Activated T-helper 1 cell treated with Interleukin-2 at 50 U/mL for 16 hours (primary cell): Measurements from ENCODE around the gene KIF13A.
"Not testable (repeated sequence)": the region's sequence is repeated elsewhere in the genome, so short reads cannot be mapped to it uniquely, and the experiment has no call there.

Experiments
- DNase-seq: peaks from one replicate; pipeline ENCODE4 v3.0.0-alpha.2; 2020; ENCODE audit warnings: low read depth

Gene KIF13A

DNA sequence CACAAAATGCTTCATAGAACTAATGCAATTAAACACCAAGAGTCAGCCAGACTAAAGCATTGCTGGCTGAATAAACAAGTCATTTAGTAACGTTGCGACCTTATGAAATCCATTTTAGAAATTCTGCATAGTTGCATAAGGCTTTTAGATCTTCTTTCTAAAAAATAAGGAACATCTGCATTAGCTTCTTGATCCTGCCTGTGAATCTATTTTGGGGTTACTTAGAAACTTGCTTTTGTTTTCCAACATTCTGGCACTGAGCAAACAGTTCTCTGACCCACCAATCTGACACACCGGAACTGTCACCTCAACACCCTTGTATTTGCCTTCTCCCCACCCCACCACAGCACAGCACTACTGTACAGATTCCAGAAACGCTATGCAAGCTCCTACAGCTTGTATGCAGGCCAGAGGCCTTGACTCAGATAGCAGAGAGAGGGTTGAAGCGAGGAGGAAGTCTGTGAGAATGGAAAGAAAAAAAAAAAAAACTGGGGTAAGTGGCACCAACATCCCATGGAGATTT is 55.0 kb downstream of the KIF13A start:
- no peak for DNase-seq

DNA sequence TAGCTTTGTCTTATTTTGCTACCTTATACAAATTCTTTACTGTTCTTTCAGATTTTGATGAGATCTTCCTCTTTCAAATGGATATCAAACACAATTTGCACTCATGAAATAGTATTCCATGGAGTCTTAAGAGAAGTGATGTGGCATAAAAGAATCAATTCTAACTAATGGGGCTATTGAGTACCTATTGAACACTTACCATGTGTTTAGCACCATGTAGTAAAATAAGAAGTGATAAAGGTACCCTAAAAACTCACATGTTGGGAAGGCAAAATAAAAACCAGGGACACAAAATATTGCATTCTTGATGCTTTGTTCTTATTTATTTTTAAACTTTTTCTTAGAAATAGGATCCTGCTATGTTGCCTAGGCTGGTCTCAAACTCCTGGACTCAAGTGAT is 56.2 kb downstream of the KIF13A start:
- DNase-seq = no peak

DNA sequence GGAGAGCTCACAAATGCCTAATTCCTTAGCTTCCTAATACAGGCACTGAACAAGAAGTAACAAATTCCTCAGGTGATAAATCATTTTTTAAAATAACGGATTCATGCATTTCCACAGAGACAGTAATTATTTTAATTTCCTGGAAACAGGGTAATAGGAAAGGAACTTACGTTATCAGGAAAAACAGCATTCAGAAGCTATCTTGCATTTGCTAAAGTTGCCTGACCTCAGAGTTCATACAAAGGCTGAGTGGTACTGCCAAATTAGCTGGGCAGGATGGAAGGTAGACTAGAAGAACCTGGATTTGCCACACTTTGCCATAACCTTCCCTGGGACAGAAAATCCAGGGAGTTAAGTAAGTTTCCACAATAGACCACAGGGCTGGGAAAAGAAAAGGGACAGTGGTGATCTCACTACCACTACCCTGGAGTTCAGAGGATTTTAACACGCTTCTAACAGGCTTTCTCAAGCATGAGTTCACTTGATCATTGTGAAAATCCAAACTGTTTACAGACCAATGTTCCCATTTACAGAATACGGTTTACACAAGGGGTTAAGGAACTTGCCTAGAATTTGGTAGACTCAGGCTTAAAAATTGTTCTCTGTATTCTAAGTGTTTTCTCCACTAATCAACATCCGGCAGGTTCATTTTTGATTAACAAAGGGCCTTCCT is 57.0 kb downstream of the KIF13A start:
- DNase-seq = no peak

DNA sequence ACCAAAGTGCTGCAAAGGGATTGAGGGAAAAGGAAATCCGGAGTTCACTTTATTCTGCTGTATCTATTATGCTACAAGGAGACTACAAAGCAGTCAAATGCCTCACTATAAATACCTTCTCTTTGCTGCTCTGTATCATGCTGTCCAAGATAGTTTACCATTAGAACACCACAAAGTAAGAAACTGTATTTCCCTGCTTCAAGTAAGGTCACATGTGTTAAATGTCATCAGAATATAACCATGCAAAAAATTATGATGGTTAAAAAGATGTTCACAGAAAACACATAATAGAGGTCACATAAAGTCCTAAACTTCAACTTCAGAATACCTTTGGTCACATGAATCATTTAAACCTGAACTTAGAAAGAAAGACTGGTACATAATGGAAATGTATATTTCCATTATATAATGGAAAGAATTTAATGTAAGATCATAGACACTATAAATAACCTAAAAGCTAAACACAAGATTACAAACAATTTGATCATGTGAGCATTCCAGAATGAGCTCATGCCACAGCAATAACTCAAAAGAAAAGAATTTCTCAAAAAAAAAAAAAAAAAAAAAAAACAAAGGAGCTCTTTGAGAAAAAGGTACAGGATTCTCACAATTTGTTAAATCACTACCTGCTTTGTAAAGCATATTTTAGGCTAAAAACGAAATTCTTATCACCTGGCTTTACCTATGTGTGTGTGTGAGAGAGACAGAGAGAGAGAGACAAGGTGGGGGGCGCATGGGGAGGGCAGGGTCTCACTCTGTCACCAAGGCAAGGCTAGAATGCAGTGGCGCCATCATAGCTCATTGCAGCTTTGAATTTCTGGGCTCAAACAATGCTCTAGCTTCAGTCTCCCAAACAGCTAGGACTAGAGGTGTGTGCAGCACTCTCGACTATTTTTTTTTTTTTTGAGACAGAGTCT is 58.7 kb downstream of the KIF13A start:
- no peak for DNase-seq

DNA sequence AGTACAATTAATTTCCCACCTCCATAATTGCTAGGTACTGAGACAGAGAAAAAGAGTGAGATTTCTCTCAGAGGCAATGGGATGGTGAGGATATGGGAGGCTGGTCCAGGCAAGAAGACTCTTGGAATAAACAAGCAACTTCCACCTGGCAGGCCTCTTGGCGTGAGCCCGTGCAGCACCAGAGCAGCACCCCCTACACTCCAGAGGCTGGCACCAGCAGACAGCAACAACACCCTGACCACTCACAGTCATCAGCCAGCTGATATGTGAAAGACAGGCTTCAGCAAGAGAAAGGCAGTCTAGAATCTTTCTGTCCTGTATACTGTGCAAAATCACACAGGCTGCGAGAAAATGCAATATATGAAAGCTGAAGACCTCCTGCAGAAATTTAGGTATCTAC is 59.7 kb downstream of the KIF13A start:
- no peak for DNase-seq

DNA sequence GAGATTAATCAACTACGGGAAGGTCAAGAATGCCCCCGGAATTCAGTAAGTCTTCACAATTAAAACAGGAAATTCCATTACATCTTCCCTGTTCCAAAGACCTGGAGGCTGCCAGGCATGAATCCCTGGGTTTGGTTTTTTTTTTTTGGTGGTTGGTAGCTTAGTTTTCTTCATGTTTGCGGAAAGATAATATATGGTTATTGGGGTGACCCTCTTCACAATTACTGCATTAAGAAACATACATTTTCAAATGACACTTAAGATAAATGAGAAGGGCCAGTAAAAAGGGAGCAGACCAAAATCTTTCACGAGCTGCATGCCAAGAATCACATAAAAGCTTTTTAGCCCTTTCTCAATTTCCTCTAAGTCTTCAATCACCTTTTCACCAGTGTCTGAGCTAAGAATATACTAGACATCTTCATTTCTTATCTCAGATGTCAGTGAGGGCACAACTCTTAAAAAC is 64.0 kb downstream of the KIF13A start:
- no peak for DNase-seq

DNA sequence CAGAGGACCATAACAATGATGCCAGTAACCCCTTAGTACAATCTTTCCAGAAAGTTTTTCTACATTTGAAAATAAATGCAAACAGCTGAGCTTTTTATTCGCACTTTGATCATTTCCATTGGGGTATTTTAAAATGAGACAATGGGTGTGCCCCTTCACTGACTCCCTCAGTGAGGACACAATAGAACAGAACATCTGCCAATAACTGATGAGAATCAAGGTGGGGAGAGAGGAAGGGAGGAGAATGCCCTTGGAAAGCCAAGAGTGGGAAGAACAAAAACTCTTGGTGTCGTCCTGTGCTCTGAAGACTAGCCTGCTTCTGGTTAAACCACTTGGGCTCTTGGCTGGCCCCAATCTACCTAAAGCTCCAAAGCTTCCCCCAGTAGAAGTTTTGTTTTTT is 66.0 kb downstream of the KIF13A start:
- no peak for DNase-seq

DNA sequence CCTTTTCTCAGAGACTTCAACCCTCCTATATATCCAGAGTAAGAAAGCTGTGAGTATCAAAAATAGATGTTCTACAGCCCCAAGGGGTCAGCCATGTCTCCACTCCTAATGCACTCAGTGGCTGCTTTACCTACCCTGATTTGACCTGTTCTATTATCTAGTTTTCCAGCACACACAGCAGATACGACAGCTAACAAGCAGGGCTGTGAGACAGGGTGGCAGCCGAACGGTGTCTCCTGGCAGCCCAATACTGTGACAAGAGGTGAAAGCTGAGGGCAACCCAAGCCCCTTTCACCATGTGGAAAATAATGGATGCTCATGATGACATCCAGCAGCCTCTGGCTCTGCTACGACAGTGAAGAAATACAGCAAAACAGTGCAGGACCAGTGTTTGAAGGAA is 67.9 kb downstream of the KIF13A start:
- no peak for DNase-seq

DNA sequence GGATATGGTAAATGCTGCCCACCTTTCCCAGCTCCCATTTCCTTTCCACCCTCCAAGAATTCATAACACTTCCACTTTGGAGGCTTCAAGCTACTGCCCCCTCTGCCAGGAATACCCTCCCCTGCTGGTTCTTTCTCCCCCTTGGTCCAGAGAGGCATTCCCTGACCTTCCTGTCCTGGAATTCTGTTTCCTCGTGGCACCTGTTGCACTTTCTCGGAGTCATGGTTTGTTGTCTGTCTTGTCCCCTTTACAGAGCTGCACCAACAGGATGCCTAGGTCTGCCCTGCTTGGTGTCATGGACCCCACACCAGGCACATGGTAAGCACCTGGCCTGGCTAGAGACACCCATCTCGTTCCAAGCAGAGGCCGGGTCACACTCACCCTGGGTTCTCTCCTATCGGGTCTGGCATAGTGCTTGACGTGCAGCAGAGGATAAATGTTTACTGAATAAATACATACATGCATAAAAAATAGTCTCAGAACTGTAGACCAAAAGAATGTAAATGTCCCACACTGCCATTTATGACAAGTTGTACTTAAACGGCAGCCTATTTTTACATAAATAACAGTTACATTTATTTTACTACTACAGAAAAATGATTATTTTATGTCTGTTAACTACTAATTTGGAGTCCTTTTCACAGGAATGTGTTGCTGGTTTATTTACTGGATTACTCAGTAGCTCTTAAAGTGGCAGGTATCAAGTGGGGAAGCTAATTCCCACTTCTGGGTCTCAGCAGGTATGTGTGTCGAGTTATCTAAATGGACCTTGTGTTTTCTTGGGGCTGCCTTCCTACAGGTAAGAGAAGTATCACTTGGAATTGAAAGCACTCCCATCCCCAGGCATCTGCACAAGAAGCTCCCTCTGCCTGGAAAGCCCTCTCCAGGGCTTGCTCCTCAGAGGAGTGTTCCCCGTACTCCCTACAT is 69.3 kb downstream of the KIF13A start:
- DNase-seq = no peak

DNA sequence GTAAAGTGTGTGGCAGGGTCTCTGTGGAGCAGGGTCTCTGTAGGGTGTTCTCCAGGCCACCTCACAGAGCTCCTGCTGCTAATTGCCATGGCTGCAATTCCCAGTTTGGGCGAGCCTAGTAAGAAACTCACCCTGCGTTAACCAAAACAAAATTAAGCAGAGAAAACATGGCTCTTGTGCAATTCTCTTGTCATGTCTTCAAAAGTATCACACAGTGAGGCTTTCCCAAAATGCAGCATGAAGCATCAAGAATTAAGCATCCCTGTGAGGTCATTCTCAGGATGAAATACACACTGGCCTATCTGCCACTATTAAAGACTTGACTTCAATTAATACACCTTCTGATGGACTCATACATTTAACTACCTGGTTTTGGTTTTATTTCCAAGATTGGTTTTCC is 72.8 kb downstream of the KIF13A start:
- no peak for DNase-seq

DNA sequence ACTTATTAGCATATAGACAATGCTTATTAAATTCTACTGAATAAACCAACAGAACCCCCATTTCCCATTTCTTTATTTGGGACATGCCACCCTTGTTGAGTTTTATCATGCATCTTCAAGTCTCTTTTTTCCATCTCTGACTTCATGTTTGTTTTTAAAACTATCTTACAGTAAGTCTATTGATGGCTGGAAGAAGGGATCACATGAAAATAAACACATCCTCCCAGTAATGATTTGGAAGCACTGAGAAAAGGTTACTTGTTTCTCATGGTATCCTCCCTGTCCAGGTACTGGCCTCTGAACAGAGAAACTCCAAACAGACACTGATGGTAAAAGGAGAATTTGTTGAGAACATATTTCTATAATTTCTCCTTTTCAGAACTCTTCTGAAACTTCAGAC is 74.9 kb downstream of the KIF13A start:
- no peak for DNase-seq

DNA sequence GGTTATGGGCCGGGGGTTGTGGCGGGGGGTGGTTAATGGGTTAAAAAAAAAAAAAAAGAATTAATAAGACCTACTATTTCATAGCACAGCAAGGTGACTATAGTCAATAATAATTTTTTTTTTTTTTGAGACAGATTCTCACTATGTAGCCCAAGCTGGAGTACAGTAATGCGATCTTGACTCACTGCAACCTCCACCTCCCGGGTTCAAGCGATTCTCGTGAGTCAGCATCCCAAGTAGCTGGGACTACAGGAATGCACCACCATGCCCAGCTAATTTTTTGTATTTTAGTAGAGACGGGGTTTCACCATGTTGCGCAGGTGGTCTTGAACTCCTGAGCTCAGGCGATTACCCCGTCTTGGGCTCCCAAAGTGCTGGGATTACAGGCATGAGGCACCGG is 75.8 kb downstream of the KIF13A start:
- not testable (repeated sequence) for DNase-seq

DNA sequence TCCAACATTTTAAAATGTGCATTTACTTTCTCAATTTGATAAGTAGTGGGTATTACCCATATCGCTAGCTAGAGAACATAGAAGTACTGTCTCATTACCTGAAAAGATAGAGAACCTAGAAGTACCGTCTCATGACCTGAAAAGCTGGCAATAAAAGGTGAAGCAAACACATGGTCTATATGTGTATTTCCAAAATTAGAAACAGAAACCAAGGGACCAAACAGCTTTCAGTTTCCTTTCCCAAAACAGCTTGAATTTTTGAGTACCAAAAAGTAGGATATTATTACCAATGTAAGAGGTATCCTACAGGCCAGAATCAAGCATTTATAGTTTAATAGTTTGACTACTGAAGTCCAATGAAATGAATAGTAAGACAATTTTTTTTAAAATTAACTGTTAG is 77.2 kb downstream of the KIF13A start:
- DNase-seq = no peak

DNA sequence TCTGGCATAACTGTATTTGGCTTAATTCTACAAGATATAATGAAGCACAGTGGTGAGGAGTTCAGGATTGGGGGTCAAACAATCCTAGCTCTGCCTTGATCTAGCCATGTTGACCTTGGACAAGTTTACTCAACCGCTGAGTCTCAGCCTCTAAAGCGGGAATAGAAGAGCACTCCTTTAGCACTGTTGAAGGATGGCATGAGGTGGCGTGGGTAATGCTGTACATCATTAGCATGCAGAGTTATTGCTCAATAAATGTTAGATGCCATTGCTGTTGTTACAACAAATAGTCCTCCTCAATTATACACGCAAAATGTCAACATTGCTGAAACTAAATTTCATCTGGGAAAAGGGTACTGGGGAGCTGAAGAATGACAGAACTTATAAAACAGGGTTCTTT is 78.6 kb downstream of the KIF13A start:
- DNase-seq = no peak

DNA sequence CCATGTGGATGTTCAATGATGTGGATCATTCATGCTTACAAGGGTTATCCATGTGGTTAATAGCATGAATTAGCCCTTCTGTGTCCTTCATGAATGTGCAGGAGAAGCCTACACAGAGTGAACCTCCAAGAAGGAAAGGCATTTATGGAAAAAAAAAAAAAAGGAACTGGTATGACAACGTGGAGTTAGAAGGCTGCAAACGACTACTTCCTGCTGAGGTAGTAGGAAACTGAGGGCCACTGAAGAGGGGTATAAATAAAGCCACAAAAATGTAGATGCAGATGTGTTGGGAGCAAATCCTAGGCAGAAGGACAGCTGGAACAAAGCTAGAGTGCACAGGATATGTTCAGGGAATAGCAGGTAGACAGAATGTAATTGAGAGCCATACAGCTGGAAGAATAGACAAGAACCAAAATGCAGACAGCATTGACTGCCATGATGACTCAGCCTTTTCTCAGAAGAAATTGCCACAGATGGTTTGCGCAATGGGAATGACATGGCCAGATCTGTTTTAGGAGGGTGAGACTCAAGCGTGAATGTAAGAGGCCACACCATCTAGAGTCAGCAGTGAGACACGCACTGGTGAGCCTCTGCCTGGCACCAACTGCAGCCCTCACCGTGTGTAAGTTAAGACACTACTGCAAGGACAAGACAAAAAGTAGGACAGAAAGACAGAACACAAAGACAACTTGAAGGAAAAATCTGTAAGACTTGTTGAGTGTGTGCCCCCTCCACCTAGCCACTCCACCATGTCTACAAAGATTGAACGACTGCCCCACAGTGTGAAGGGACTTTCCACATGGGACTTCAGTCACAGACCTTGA is 79.8 kb downstream of the KIF13A start:
- no peak for DNase-seq

DNA sequence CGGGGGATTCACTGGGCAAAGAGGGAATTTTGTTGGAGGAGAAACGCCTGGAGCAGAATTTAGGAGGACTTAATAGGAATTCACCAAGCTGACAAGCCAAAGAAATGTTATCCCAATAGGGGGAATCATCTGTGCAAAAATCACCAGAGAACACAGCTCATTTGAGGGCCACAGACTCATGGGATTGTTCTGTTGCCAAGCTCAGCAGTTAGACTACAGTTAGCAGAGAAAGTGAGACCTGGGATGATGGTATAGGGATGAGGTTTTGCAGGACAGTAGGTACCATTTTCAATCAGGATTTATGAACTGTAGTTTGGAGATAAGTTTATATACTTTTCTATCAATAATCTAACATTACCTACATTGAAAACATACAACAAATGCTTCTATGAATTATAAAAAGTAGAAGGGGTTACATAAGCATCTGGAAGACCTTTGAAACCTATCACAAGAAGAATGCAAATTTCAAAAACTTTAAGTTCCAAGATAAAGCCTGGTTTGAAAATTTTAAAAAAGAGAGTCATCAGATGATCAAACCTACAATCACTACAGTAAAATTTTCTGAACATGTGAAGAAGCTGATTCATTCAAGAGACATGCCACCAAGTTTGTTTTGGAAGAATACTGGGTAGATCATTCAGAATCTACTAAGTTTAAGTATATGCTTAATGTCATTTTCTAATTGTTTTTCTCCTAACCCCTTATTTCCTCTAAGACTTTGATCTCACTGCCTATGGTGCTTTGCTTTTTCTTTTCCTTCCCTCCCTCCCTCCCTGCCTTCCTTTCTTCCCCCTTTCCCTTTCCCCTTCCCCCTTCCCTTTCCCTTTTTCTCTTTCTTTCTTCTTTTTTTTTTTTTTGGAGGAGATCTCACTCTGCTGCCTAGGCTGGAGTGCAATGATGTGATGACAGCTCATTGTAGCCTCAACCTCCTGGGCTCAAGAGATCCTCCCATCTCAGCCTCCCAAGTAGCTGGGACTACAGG is 81.5 kb downstream of the KIF13A start:
- DNase-seq = no peak

DNA sequence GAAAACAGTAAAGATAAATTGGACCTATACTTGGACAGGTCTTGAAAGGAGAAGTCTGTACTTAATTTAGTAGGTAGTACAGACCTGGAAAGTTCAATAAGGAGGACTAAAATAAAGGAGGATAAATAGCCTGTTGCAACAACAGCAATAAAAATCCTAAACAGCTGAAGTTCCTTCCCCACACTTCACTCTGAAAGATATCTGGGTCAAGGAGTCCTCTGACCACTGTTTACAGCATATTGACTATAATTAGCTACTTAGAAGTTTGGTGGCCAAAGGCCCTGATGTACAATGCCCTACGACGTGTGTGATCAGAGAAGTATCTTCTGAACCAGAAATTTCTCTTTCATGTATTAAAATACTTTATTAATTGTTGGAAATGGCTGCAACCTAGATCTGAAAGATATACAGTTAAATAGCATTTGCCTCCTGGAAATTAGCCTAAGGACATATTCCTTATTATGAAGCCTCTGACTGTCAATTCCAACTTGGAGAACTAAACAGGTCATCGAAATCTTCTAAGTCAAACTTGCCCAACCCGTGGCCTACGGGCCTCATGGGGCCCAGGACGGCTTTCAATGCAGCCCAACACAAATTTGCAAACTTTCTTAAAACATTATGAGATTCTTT is 82.8 kb downstream of the KIF13A start:
- no peak for DNase-seq

DNA sequence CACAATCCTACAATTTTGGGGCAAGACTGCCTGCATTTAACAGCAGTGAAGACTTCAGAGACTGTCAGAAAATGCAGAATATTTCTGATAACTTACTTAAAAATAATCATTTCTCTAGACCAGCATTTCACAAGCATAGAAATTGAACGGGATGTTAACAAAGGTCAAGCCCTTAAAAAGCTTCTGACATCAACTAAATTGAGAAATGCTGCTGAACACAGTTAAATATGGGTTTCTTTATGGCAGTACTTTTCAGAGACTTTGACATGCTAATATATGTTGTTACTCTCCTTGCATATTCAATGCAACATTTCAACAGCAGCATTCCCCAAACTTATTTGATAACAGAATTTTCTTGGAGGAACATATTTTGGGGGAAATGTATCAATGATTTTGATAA is 84.5 kb downstream of the KIF13A start:
- DNase-seq = no peak

DNA sequence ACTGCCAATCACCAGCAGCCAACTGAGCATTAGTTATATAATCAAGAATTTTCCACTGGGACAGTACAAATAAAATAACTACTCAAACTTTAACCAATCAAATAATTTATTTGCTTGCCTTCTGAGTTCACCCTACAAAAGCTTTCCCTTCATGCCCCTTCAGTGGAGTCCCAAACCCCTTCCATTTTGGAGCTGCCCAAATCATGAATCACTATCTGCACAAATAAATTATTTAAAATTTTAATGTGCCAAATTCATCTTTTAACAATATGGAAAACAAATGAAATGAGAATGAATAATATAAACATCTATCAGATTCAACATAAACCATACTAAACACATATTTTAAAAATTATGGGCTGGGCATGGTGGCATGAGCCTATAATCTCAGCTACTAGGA is 85.9 kb downstream of the KIF13A start:
- no peak for DNase-seq

DNA sequence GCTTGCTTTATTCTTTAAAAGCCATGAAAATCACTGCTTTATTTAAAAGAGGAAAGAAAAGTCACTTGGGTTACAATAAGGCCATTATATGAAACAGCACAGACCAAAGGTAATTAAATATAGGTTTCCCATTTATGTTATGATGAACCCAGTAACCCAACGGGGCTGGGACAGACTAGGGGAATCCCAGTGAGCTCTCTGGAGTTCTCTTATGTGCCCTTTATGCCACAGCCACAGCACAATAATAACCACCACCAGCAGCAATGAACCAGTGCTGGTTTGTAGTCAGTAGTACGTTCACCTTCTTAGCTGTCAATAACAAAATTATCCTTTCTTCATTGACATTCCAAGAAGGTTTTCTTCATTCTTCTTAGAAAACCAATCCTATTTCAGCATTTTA is 87.4 kb downstream of the KIF13A start:
- no peak for DNase-seq
